HG03060 (cell line): ENCODE measurements around the gene RTL5.

Experiments
- ATAC-seq: cut with Tn5 transposase; IDR thresholded peaks from one replicate; pipeline ENCODE4 v1.9.1; 2021; ENCODE audit warnings: low read depth, moderate number of reproducible peaks; ENCODE audit not compliant: unreplicated experiment

Gene RTL5

GRCh38 chrX:72080150-72080549, 51.6 kb downstream of the RTL5 start:
- ATAC-seq, result no peak

DNA sequence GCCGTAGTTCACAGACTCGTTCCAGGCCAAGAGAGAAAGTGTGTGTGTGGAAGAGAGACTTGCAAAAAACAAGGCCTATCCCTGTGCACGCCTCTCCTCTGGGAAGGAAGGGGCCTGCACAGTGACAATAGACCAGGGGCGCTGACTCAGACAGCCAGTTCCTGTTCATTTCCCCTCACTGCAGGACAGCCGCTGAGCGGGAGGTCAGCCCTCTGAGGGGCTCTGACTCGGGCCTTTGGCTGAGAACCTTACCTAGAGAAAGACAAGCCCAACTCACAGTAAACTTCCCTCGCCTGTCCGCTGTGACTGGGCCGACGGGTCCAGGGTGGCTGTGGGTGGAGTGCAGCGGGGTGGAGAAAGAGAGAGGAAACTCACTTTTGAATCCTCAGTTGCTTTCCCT, 52.1 kb downstream of the RTL5 start:
- ATAC-seq, result no peak

DNA sequence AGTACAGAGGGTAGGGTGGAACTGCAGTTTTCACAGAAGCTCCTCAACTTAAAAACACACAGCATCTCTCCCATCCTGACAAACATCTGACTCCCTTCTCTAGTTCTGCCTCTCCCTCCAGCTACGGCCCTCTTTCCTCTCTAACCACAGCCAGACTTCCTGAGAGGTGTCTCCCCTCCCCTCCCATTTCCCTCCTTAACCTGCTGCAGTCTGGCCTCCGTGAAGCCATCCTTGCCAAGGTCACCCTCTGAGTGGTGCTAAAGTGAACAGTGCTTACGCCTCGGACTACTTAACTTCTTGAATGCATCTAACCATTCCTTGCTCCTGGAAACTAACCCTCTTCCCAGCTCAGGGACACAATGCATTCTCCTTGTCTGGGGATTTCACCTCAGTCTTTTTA, 53.3 kb downstream of the RTL5 start:
- no peak for ATAC-seq
